OCI-M1 (cell line): Measurements from ENCODE around the gene MDM4.
A peak's percentile ranks its signal among the peaks of the same experiment; 100 is the strongest.

Experiments
- DNase-seq: peaks from one replicate; lab custom pipeline; 2025; lab: John Stamatoyannopoulos, UW

Gene MDM4

DNA sequence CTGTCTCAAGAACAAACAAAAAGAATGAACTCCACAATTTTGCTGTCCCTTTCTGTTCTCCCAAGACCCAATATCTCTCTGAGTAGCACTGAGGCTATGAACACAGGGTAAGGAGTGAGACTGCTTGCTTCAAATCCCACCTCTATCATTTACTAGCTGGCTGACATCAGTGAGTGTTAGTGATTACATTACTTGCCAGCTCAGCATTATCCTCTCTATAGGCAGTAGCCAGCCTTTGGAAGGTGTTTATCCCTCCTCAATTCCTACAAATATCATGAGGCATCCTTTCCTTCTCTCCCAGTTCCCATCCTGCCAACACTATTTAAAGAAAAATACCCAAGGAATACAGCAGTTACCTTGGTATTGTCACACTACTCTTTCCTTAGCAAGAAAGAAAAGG is 24.6 kb upstream of the MDM4 start:
- no peak for DNase-seq

- DNase-seq, result no peak
These were observed 22.8 kb upstream of the MDM4 start for GRCh38 chr1:204493145-204493983.

DNA sequence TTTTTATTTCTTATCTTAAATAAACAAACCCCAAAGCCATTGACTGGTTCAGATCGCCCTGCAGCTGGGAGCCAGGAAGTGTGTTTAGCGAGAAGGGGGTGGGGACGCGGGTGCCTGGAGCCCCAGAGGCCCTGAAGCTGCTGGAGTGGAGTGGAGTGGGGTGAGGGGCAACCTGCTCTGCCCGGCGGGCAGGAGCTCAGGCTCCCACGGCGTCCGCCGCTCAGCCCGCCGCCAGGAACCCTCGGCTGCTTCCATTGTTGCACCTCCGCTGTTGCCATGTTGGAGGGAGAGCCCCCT is 22.3 kb upstream of the MDM4 start:
- peak; percentile 73 for DNase-seq

- peak; percentile 91 for DNase-seq
These were observed 21.7 kb upstream of the MDM4 start, which contains the start of gene PIK3C2B for GRCh38 chr1:204494281-204495077. Gene PIK3C2B, minus strand, starts transcription at chr1:204494805. Its CDS starts 25,003 bp downstream, at chr1:204469802.

DNA sequence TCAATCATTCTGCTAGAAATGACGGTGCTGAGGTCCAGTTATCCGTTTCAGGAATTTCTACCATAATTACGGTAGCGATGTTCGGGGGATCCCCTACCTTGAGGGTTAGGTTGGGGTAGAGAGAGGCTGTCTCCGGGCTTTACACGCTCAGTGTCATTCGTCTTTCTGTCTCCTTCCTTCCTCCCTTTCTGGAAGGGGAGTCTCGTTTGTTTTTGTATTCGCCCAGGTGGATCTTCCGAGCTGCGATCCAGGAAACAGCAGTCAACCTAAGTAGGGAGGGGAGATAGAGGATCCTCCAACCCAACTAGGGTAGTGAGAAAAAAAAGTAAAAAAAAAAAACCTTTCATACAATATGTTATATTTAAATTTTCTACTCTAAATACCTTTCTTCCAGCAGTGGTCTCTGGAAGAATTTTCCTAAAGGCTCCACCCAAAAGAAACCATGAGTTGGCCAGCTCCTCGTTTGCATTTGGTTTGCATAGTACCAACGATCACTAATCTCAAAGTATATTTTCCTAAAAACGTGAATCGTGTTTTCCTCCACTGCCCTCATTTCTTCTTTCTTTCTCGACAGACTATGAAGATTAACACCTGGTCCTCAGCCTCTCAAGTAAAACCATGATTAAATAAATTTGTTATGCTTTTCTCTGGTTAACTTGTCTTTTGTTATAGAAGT is 21.0 kb upstream of the MDM4 start:
- DNase-seq, result no peak

GRCh38 chr1:204495777-204496176 is 20.4 kb upstream of the MDM4 start:
- no peak for DNase-seq

DNA sequence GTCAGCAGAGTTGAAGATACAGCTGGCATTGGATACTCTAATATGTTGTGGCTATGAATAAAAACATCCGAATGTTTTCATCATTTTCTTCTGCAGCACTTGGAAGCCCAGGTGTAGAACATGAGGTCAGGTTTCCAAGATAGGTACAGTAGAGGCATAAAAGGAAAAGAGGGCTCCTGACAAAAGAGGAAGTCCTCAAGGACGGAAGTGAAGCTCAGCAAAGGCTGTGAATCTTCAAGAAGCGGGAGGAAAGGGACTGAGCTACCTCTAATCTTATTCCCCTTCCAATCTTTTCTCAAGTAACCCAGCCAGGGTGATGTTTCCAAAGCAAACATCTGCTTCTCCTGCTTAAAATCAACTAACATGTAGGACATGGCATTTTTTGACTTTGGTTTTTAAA is 17.2 kb upstream of the MDM4 start:
- peak; percentile 51 for DNase-seq

- no peak for DNase-seq
These were observed 16.4 kb upstream of the MDM4 start for GRCh38 chr1:204499511-204500468.

- DNase-seq, result no peak
These were observed 14.0 kb upstream of the MDM4 start for GRCh38 chr1:204502241-204502640.

- DNase-seq, result peak; percentile 92
These were observed 12.9 kb upstream of the MDM4 start for GRCh38 chr1:204503122-204503912.

GRCh38 chr1:204503913-204504519 is 12.2 kb upstream of the MDM4 start:
- DNase-seq, result no peak

GRCh38 chr1:204505674-204506200 is 10.5 kb upstream of the MDM4 start:
- DNase-seq, result peak; percentile 67

- peak; percentile 97 for DNase-seq
These were observed 9.8 kb upstream of the MDM4 start for GRCh38 chr1:204506201-204506968.

GRCh38 chr1:204506969-204507316 is 9.3 kb upstream of the MDM4 start:
- peak; percentile 99 for DNase-seq

- DNase-seq, result peak; percentile 90
These were observed 8.7 kb upstream of the MDM4 start for GRCh38 chr1:204507317-204508105.

- DNase-seq, result no peak
These were observed 7.0 kb upstream of the MDM4 start for GRCh38 chr1:204509186-204509635.

- no peak for DNase-seq
These were observed 4.8 kb upstream of the MDM4 start for GRCh38 chr1:204511366-204511765.

- no peak for DNase-seq
These were observed 3.0 kb upstream of the MDM4 start for GRCh38 chr1:204513117-204513716.
